Adrenal gland (tissue), 5 donors: ENCODE results near the gene ZSWIM6.

Source experiments
- POLR2A ChIP-seq, 2 donors: fragments of 450-650 bp; IDR thresholded peaks; one replicate each; pipeline ENCODE4 v1.6.1; 2017; ENCODE audit warnings: antibody characterized with exemption in 2 of 2, mild to moderate bottlenecking in 2 of 2, moderate library complexity in 1 of 2
- TF ChIP-seq, protein P1 (sequence below), 6 experiments: fragments of 450-650 bp in 4 of 6; fragments of 200-600 bp in 2 of 6; sonication (generic) in 1 of 6; IDR thresholded peaks; 1 replicate in 5 of 6; 2 replicates in 1 of 6; pipeline versions ENCODE4 v1.5.1 to v1.8.0; 2016 to 2021; ENCODE audit warnings: antibody characterized with exemption in 6 of 6, mild to moderate bottlenecking in 2 of 6, moderate library complexity in 1 of 6
- donor health status: DM: no; HTN: no; CAD: no.

DNA sequence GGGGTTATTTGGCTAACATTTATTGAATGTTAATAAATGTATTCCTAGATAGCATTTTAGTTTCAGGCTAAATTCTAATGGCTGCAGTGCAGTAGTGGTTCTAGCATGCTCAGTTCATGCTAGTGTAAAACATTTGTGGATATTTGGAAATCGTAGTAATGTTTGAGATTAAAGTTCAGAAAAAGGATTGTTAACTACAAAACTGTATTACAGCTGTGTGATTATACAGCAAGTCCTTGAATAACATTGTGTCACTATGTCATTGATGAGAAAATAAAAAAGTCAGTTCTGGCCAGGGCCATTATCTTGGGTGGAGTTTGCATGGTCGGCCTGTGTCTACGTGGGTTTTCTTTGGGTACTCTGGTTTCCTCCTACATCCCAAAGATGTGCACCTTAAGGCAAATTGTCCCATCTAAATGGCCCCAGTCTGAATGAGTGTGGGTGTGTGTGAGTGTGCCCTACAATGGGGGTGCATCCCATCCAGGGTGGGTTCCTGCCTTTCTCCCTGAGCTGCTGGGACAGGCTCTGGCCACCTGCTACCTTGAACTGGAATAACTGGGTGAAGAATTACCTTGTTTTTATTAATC lies 8.8 kb downstream of the ZSWIM6 start:
- TF ChIP-seq, protein P1, sequence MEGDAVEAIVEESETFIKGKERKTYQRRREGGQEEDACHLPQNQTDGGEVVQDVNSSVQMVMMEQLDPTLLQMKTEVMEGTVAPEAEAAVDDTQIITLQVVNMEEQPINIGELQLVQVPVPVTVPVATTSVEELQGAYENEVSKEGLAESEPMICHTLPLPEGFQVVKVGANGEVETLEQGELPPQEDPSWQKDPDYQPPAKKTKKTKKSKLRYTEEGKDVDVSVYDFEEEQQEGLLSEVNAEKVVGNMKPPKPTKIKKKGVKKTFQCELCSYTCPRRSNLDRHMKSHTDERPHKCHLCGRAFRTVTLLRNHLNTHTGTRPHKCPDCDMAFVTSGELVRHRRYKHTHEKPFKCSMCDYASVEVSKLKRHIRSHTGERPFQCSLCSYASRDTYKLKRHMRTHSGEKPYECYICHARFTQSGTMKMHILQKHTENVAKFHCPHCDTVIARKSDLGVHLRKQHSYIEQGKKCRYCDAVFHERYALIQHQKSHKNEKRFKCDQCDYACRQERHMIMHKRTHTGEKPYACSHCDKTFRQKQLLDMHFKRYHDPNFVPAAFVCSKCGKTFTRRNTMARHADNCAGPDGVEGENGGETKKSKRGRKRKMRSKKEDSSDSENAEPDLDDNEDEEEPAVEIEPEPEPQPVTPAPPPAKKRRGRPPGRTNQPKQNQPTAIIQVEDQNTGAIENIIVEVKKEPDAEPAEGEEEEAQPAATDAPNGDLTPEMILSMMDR (IDR thresholded peaks at IDR 0.05), result no peak
- no peak for TF ChIP-seq POLR2A (IDR thresholded peaks at IDR 0.05)
